Breast epithelium (tissue), 4 donors: ENCODE data around the gene NTHL1. TPM values are rescaled to one million over a fixed set of nuclear protein-coding genes. Genes with fewer than 3 reads are reported as not detected.

ENCODE experiments used
- DNase-seq, 2 donors: peaks; one replicate each; pipeline ENCODE4 v3.0.0-alpha.2; 2019; ENCODE audit warnings: low spot score in 2 of 2
- H3K27ac ChIP-seq, 2 donors: fragments of 200-600 bp; sonication (generic) in 1 of 2; one replicate each; pipeline ENCODE4 v1.5.1; 2016 to 2019; ENCODE audit warnings: mild to moderate bottlenecking in 1 of 2
- H3K27me3 ChIP-seq, 2 donors: fragments of 200-600 bp; sonication (generic) in 1 of 2; one replicate each; pipeline versions ENCODE4 v1.5.1 to v1.6.0; 2017 to 2019; ENCODE audit warnings: control low read depth in 1 of 2, mild to moderate bottlenecking in 1 of 2
- H3K36me3 ChIP-seq: fragments of 200-600 bp; one replicate; pipeline ENCODE4 v1.5.1; 2019
- H3K4me1 ChIP-seq, 2 donors: fragments of 200-600 bp; sonication (generic); one replicate each; pipeline ENCODE4 v1.5.1; 2016 to 2019; ENCODE audit warnings: control low read depth in 1 of 2
- H3K4me3 ChIP-seq, 3 donors: fragments of 200-600 bp; sonication (generic); 1 replicate in 2 of 3; 2 replicates in 1 of 3; pipeline ENCODE4 v1.5.1; 2016 to 2019; ENCODE audit warnings: mild to moderate bottlenecking in 3 of 3, moderate library complexity in 2 of 3
- H3K9me3 ChIP-seq, 2 donors: fragments of 200-600 bp; sonication (generic) in 1 of 2; one replicate each; pipeline ENCODE4 v1.5.1; 2016 to 2019; ENCODE audit warnings: control low read depth in 1 of 2
- CTCF ChIP-seq, 3 donors: fragments of 450-650 bp; IDR thresholded peaks; one replicate each; pipeline ENCODE4 v1.5.1; 2016 to 2017; ENCODE audit warnings: antibody characterized with exemption in 3 of 3, mild to moderate bottlenecking in 3 of 3, moderate library complexity in 3 of 3
- POLR2A ChIP-seq: fragments of 450-650 bp; IDR thresholded peaks from one replicate; pipeline ENCODE4 v1.6.1; 2016; ENCODE audit warnings: antibody characterized with exemption, mild to moderate bottlenecking, moderate library complexity
- POLR2AphosphoS5 ChIP-seq, 3 donors: sonication (generic); formaldehyde crosslinking; IDR thresholded peaks; one replicate each; pipeline ENCODE4 v1.6.1; 2017; ENCODE audit warnings: antibody characterized with exemption in 3 of 3
- intact Hi-C: fragments of 100-400 bp; cut with DNase I; formaldehyde crosslinking; loops from one replicate; pipeline ENCODE4 v1.15.1; 2023; ENCODE audit warnings: low total_unique reads
- total RNA-seq, 3 donors: library from RNA; depleted of rRNA; stranded (reverse); fragments of >200 nt; gene quantifications; one replicate each; pipeline ENCODE4 v1.1.0, GENCODE V29; 2016

NTHL1 gene
- total RNA-seq, 3 donors from 2014 or later: 10.6 to 27.9 (median 16.1) TPM

GRCh38 chr16:2063861-2064260 lies 16.2 kb upstream of the NTHL1 start:
- Histone ChIP-seq H3K9me3 (no peaks in the 10 kb centered on the region), H3K36me3 (no peaks in the 10 kb centered on the region), H3K4me3 (no peak overlapping the region), H3K27me3 (no peaks in the 10 kb centered on the region), H3K27ac (no peak overlapping the region), H3K4me1 (no peaks in the 10 kb centered on the region)
- DNase-seq: no peak
- no peak for TF ChIP-seq POLR2AphosphoS5 (IDR thresholded peaks at IDR 0.05)
- no peak for TF ChIP-seq CTCF (IDR thresholded peaks at IDR 0.05)
- no peak for TF ChIP-seq POLR2A
- intact Hi-C loops: no loop called here

- no peaks in the 10 kb centered on the region for H3K36me3 ChIP-seq
- H3K27ac ChIP-seq: no peak overlapping the region
- no peaks in the 10 kb centered on the region for H3K27me3 ChIP-seq
- TF ChIP-seq POLR2A (no peak), POLR2AphosphoS5 (IDR thresholded peaks at IDR 0.05) (no peak), CTCF (IDR thresholded peaks at IDR 0.05) (no peak)
- H3K4me1 ChIP-seq: no peaks in the 10 kb centered on the region
- DNase-seq: no peak
- H3K9me3 ChIP-seq: no peaks in the 10 kb centered on the region
- H3K4me3 ChIP-seq: no peak overlapping the region
- intact Hi-C loops: no loop called here
These were observed 15.2 kb upstream of the NTHL1 start for GRCh38 chr16:2062801-2063200.

GRCh38 chr16:2061526-2061925 lies 13.9 kb upstream of the NTHL1 start:
- Histone ChIP-seq H3K36me3 (no peaks in the 10 kb centered on the region), H3K27ac (no peak overlapping the region), H3K27me3 (no peaks in the 10 kb centered on the region), H3K4me1 (no peaks in the 10 kb centered on the region), H3K9me3 (no peaks in the 10 kb centered on the region), H3K4me3 (no peak overlapping the region)
- intact Hi-C loops: no loop called here
- no peak for DNase-seq
- TF ChIP-seq CTCF (IDR thresholded peaks at IDR 0.05): no peak
- no peak for TF ChIP-seq POLR2A
- no peak for TF ChIP-seq POLR2AphosphoS5 (IDR thresholded peaks at IDR 0.05)

- DNase-seq: no peak
- H3K9me3 ChIP-seq: no peaks in the 10 kb centered on the region
- H3K27ac ChIP-seq: no peak overlapping the region
- intact Hi-C loops: no loop called here
- H3K4me3 ChIP-seq: no peak overlapping the region
- no peaks in the 10 kb centered on the region for H3K27me3 ChIP-seq
- H3K4me1 ChIP-seq: no peaks in the 10 kb centered on the region
- no peaks in the 10 kb centered on the region for H3K36me3 ChIP-seq
- TF ChIP-seq CTCF (IDR thresholded peaks at IDR 0.05) (no peak), POLR2A (no peak), POLR2AphosphoS5 (IDR thresholded peaks at IDR 0.05) (no peak)
These were observed 13.4 kb upstream of the NTHL1 start for GRCh38 chr16:2061023-2061422.

GRCh38 chr16:2060346-2060745 lies 12.7 kb upstream of the NTHL1 start:
- no peaks in the 10 kb centered on the region for H3K9me3 ChIP-seq
- no peaks in the 10 kb centered on the region for H3K36me3 ChIP-seq
- no peak overlapping the region for H3K27ac ChIP-seq
- H3K4me1 ChIP-seq: no peaks in the 10 kb centered on the region
- intact Hi-C loops: no loop called here
- no peak for DNase-seq
- TF ChIP-seq CTCF (IDR thresholded peaks at IDR 0.05) (no peak), POLR2AphosphoS5 (IDR thresholded peaks at IDR 0.05) (no peak), POLR2A (no peak)
- H3K4me3 ChIP-seq: no peak overlapping the region
- H3K27me3 ChIP-seq: no peaks in the 10 kb centered on the region
